Smooth muscle cell (in vitro differentiated cells): Measurements from ENCODE around the gene NTF4. TPM values are rescaled to one million over a fixed set of nuclear protein-coding genes. Genes with fewer than 3 reads are reported as not detected.
"Not testable (repeated sequence)": the region's sequence is repeated elsewhere in the genome, so short reads cannot be mapped to it uniquely, and the experiment has no call there.

Experiments
- DNase-seq: peaks from one replicate; lab custom pipeline; 2025; ENCODE audit not compliant: unreplicated experiment; lab: John Stamatoyannopoulos, UW
- H2AFZ ChIP-seq: fragments of 200-600 bp; sonication (generic); 2 replicates; pipeline ENCODE4 v1.6.0; 2016; ENCODE audit warnings: antibody characterized with exemption, low read depth, mild to moderate bottlenecking
- H3F3A ChIP-seq: fragments of 200-600 bp; sonication (generic); 2 replicates; pipeline ENCODE4 v1.6.0; 2017; ENCODE audit warnings: antibody characterized with exemption, low read depth
- H3K27ac ChIP-seq: fragments of 200-600 bp; sonication (generic); 2 replicates; pipeline ENCODE4 v1.5.1; 2016; ENCODE audit warnings: low read depth, mild to moderate bottlenecking
- H3K27me3 ChIP-seq: fragments of 200-600 bp; sonication (generic); 2 replicates; pipeline ENCODE4 v1.6.1; 2016; ENCODE audit warnings: low read depth, mild to moderate bottlenecking
- H3K36me3 ChIP-seq: fragments of 200-600 bp; sonication (generic); 2 replicates; pipeline ENCODE4 v1.5.1; 2016; ENCODE audit warnings: low read depth
- H3K4me1 ChIP-seq: fragments of 200-600 bp; sonication (generic); 2 replicates; pipeline ENCODE4 v1.5.1; 2016; ENCODE audit warnings: low read depth
- H3K4me2 ChIP-seq: fragments of 200-600 bp; sonication (generic); 2 replicates; pipeline ENCODE4 v1.6.0; 2016; ENCODE audit warnings: mild to moderate bottlenecking
- H3K4me3 ChIP-seq: fragments of 200-600 bp; sonication (generic); 2 replicates; pipeline ENCODE4 v1.5.1; 2016; ENCODE audit warnings: mild to moderate bottlenecking
- H3K79me2 ChIP-seq: fragments of 200-600 bp; sonication (generic); 2 replicates; pipeline ENCODE4 v1.6.0; 2016; ENCODE audit warnings: low read depth, mild to moderate bottlenecking
- H3K9ac ChIP-seq: fragments of 200-600 bp; sonication (generic); 2 replicates; pipeline ENCODE4 v1.6.0; 2016; ENCODE audit warnings: low read depth
- H3K9me3 ChIP-seq: fragments of 200-600 bp; sonication (generic); replicated peaks from 2 replicates; pipeline ENCODE4 v1.5.1; 2016; ENCODE audit warnings: low read depth
- H4K20me1 ChIP-seq: fragments of 200-600 bp; sonication (generic); 2 replicates; pipeline ENCODE4 v1.6.0; 2016; ENCODE audit warnings: low read depth
- WGBS: methylation state at CpG from one replicate; pipeline ENCODE4 v1.1.7; 2016; ENCODE audit warnings: low lambda C conversion rate; 5-methylcytosine and 5-hydroxymethylcytosine counted together
- polyA plus RNA-seq: library from polyadenylated mRNA; unstranded; fragments of >200 nt; fragmentation: Nextera tagmentation; extraction: Ambion mirVana; gene quantifications from 2 replicates; pipeline ENCODE4 v1.2.1, GENCODE V29; 2016
- total RNA-seq: library from RNA; depleted of rRNA; stranded (reverse); fragments of >200 nt; gene quantifications from 2 replicates; pipeline ENCODE4 v1.2.3, GENCODE V29; 2014
- TF ChIP-seq, protein P1 (sequence below): fragments of 200-600 bp; sonication (generic); IDR thresholded peaks from 2 replicates; pipeline ENCODE4 v1.5.1; 2017; ENCODE audit warnings: borderline replicate concordance, mild to moderate bottlenecking, antibody characterized with exemption; ENCODE audit not compliant: insufficient read depth, poor library complexity, severe bottlenecking

The NTF4 gene
- total and polyA plus RNA-seq, 2 experiments from 2014 or later, result 1.4 to 1.8 TPM

GRCh38 chr19:49042177-49042576 is 22.4 kb downstream of the NTF4 start:
- H3K9ac ChIP-seq, result no peak overlapping the region

GRCh38 chr19:49039736-49040135 is 24.9 kb downstream of the NTF4 start:
- H2AFZ ChIP-seq, H4K20me1 ChIP-seq, H3K79me2 ChIP-seq, H3K9ac ChIP-seq, DNase-seq, H3K4me3 ChIP-seq, H3K27me3 ChIP-seq, H3F3A ChIP-seq, H3K4me1 ChIP-seq, H3K9me3 ChIP-seq, H3K36me3 ChIP-seq, H3K4me2 ChIP-seq: not testable (repeated sequence)
- H3K27ac ChIP-seq, result peak overlapping the region; percentile 81
- 71% methylated on average over 7 of the region's 9 CpGs for WGBS

More at GRCh38 chr19:49042177-49042576, 22.4 kb downstream of the NTF4 start:
- H2AFZ ChIP-seq, result no peak overlapping the region
- H3K4me3 ChIP-seq, result no peak overlapping the region
- no peaks in the 10 kb centered on the region for H3K4me1 ChIP-seq
- TF ChIP-seq, protein P1, sequence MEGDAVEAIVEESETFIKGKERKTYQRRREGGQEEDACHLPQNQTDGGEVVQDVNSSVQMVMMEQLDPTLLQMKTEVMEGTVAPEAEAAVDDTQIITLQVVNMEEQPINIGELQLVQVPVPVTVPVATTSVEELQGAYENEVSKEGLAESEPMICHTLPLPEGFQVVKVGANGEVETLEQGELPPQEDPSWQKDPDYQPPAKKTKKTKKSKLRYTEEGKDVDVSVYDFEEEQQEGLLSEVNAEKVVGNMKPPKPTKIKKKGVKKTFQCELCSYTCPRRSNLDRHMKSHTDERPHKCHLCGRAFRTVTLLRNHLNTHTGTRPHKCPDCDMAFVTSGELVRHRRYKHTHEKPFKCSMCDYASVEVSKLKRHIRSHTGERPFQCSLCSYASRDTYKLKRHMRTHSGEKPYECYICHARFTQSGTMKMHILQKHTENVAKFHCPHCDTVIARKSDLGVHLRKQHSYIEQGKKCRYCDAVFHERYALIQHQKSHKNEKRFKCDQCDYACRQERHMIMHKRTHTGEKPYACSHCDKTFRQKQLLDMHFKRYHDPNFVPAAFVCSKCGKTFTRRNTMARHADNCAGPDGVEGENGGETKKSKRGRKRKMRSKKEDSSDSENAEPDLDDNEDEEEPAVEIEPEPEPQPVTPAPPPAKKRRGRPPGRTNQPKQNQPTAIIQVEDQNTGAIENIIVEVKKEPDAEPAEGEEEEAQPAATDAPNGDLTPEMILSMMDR, result no peak
- no peaks in the 10 kb centered on the region for H4K20me1 ChIP-seq
- H3F3A ChIP-seq, result no peaks in the 10 kb centered on the region
- DNase-seq, result no peak
- H3K36me3 ChIP-seq, result no peaks in the 10 kb centered on the region
- no peaks in the 10 kb centered on the region for H3K79me2 ChIP-seq
- no peak overlapping the region for H3K27ac ChIP-seq
- peak overlapping the region; percentile 28 for H3K4me2 ChIP-seq
- 61% methylated on average over 17 of the region's 17 CpGs for WGBS
- H3K9me3 ChIP-seq, result no peaks in the 10 kb centered on the region
- H3K27me3 ChIP-seq, result no peaks in the 10 kb centered on the region

DNA sequence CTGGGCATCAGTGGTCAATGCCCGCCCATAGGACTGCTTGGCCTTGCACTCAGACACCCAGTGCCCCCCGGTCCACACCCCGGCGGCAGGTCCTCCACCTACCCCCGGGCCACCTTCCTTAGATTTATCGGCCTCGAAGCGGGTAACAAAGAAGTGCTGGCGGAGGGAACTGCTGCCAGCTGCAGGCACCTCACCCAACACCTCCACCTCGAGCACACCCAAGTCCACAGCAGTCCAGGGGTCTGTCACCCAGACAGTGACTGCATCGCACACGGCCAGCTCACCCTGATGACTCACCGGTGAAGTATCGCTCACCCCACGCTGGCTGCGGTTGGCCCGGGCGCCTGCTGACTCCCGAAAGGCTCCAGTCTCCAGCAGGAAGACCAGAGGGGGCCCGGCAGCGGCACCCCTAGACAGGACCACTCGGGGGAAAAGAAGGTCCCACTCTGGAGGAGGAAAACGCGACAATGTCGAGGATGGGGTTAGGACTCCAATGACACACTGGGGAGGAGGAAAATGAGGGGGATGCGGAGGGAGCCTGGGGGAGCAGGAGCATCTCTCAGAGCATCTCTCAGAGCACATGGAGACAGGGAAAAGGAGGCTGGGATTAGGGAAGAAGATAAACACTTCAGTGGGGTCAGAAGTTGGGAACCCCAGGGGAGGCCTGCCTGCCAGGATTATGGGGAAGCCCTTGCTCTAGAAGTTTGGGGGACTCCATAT is 25.9 kb downstream of the NTF4 start:
- H3K4me2 ChIP-seq, H3K27me3 ChIP-seq, DNase-seq, H3K4me3 ChIP-seq, H3K4me1 ChIP-seq, H2AFZ ChIP-seq, H4K20me1 ChIP-seq, H3K36me3 ChIP-seq, H3F3A ChIP-seq, H3K79me2 ChIP-seq, H3K9me3 ChIP-seq: not testable (repeated sequence)
- 52% methylated on average over 23 of the region's 26 CpGs for WGBS
- peak overlapping the region; percentile 81 for H3K27ac ChIP-seq
- peak overlapping the region; percentile 60 for H3K9ac ChIP-seq

- 89% methylated on average over 8 of the region's 8 CpGs for WGBS
- peak overlapping the region; percentile 60 for H3K9ac ChIP-seq
- peak overlapping the region; percentile 81 for H3K27ac ChIP-seq
These were observed 26.5 kb downstream of the NTF4 start for GRCh38 chr19:49038111-49038510.

GRCh38 chr19:49036815-49037214 is 27.8 kb downstream of the NTF4 start, which contains the start of gene CGB1:
TSS of gene CGB1 (minus strand) at chr19:49036895. CDS start at chr19:49036711, 184 bp downstream.
- H3F3A ChIP-seq, H4K20me1 ChIP-seq, H3K9me3 ChIP-seq, DNase-seq, H2AFZ ChIP-seq, H3K79me2 ChIP-seq, H3K9ac ChIP-seq, H3K27ac ChIP-seq, H3K4me1 ChIP-seq, H3K36me3 ChIP-seq, H3K4me3 ChIP-seq, H3K27me3 ChIP-seq, H3K4me2 ChIP-seq: not testable (repeated sequence)
- WGBS, result 67% methylated on average over 18 of the region's 18 CpGs
- TF ChIP-seq, protein P1, result peak; percentile 63

More at GRCh38 chr19:49038111-49038510, 26.5 kb downstream of the NTF4 start:
- not testable (repeated sequence) for H3F3A ChIP-seq, H3K4me3 ChIP-seq, H4K20me1 ChIP-seq, H3K4me1 ChIP-seq, H3K79me2 ChIP-seq, H3K9me3 ChIP-seq, H3K4me2 ChIP-seq, DNase-seq, H3K36me3 ChIP-seq, H2AFZ ChIP-seq, H3K27me3 ChIP-seq
